Thyroid gland (tissue), 4 donors: Measurements from ENCODE around the gene C17orf114.

Source experiments
- POLR2A ChIP-seq, 2 donors: fragments of 450-650 bp; IDR thresholded peaks; one replicate each; pipeline ENCODE4 v1.6.1; 2017; ENCODE audit warnings: antibody characterized with exemption in 2 of 2, mild to moderate bottlenecking in 2 of 2, moderate library complexity in 1 of 2
- TF ChIP-seq, protein P1 (sequence below), 6 experiments: fragments of 200-600 bp in 3 of 6; fragments of 450-650 bp in 3 of 6; sonication (generic) in 3 of 6; IDR thresholded peaks; one replicate each; pipeline ENCODE4 v1.5.1; 2016 to 2019; ENCODE audit warnings: antibody characterized with exemption in 6 of 6, mild to moderate bottlenecking in 2 of 6, inconsistent platforms in 1 of 6, moderate library complexity in 1 of 6

DNA sequence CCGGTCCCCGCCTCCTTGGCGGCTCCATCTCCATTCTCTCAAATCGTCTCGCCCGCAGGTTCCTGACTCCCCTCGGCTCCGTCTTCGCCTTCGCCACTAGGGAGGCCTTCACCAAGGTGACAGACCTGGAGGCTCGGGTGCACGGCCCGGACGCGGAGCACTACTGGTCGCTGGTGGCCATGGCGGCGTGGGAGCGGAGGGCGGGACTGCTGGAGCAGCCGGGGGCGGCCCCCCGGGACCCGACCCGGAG, 12.5 kb downstream of the C17orf114 start:
- TF ChIP-seq, protein P1, sequence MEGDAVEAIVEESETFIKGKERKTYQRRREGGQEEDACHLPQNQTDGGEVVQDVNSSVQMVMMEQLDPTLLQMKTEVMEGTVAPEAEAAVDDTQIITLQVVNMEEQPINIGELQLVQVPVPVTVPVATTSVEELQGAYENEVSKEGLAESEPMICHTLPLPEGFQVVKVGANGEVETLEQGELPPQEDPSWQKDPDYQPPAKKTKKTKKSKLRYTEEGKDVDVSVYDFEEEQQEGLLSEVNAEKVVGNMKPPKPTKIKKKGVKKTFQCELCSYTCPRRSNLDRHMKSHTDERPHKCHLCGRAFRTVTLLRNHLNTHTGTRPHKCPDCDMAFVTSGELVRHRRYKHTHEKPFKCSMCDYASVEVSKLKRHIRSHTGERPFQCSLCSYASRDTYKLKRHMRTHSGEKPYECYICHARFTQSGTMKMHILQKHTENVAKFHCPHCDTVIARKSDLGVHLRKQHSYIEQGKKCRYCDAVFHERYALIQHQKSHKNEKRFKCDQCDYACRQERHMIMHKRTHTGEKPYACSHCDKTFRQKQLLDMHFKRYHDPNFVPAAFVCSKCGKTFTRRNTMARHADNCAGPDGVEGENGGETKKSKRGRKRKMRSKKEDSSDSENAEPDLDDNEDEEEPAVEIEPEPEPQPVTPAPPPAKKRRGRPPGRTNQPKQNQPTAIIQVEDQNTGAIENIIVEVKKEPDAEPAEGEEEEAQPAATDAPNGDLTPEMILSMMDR (IDR thresholded peaks at IDR 0.05) = no peak
- no peak for TF ChIP-seq POLR2A (IDR thresholded peaks at IDR 0.05)
